ENCODE measurements around the gene DCAF11. TPM values are rescaled to one million over a fixed set of nuclear protein-coding genes. Genes with fewer than 3 reads are reported as not detected.

The DCAF11 gene
- 100 to 1,000 TPM in 2 of 6 donors, 10 to 100 TPM in 4; 68.4 to 138 (median 95.0) TPM for total RNA-seq

GRCh38 chr14:24114532-24115421 lies at the start of gene DCAF11, which contains the start of gene NRL:
DCAF11 (plus strand) TSS chr14:24114777; CDS start chr14:24115595, 818 bp downstream.
NRL (minus strand) TSS chr14:24114949; CDS start chr14:24082848, 32,101 bp downstream.
- peak within 1 kb of the TSS; percentile 65 to 73 (median 68) for H3K4me3 ChIP-seq
- 0% methylated on average over 35 to 55 of the region's 65 CpGs for WGBS, 2 donors
- H3K36me3 ChIP-seq = peaks cover 10 to 30% (median 25%) of the 10 kb centered on the region in 4 donors
- H3K4me1 ChIP-seq = peaks cover 14 to 30% (median 25%) of the 10 kb centered on the region in 4 donors
- DNase-seq (peak; percentile 99), ATAC-seq (ENCODE audit: low FRiP score in 2 of 2) (peak; percentile 97 to 98)
- no peaks in the 10 kb centered on the region for H3K27me3 ChIP-seq
- H3K9me3 ChIP-seq = no peaks in the 10 kb centered on the region
- peak within 1 kb of the TSS; percentile 97 to 100 (median 99) for H3K27ac ChIP-seq
- TF ChIP-seq POLR2A (IDR thresholded peaks at IDR 0.05) (peak in 2 of 4 donors; percentile 38 to 61), POLR2AphosphoS5 (IDR thresholded peaks at IDR 0.05) (peak; percentile 76 to 92), EP300 (IDR thresholded peaks at IDR 0.05) (peak in 1 of 4 donors; percentile 88)
- TF ChIP-seq, protein P1, sequence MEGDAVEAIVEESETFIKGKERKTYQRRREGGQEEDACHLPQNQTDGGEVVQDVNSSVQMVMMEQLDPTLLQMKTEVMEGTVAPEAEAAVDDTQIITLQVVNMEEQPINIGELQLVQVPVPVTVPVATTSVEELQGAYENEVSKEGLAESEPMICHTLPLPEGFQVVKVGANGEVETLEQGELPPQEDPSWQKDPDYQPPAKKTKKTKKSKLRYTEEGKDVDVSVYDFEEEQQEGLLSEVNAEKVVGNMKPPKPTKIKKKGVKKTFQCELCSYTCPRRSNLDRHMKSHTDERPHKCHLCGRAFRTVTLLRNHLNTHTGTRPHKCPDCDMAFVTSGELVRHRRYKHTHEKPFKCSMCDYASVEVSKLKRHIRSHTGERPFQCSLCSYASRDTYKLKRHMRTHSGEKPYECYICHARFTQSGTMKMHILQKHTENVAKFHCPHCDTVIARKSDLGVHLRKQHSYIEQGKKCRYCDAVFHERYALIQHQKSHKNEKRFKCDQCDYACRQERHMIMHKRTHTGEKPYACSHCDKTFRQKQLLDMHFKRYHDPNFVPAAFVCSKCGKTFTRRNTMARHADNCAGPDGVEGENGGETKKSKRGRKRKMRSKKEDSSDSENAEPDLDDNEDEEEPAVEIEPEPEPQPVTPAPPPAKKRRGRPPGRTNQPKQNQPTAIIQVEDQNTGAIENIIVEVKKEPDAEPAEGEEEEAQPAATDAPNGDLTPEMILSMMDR (IDR thresholded peaks at IDR 0.05) = peak in 2 of 6 experiments; percentile 10 to 35

DNA sequence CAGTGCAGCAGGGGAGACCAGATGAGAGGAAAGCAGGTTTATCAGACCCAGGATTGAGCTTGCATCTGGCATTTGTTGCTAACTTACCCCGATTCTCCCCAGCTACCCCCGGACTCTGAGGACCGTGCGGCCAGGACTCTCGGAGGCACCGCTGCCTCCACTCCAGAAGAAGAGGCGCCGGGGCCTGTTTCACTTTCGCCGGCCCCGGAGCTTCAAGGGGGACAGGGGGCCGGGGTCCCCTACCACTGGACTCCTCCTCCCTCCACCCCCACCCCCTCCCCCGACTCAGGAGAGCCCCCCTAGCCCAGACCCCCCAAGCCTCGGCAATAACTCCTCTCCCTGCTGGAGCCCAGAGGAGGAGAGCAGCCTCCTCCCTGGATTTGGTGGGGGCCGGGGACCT lies 49.7 kb upstream of the DCAF11 start:
- Histone ChIP-seq H3K36me3 (no peaks in the 10 kb centered on the region), H3K4me3 (no peak overlapping the region), H3K27ac (no peak overlapping the region), H3K27me3 (no peaks in the 10 kb centered on the region), H3K9me3 (no peaks in the 10 kb centered on the region), H3K4me1 (no peaks in the 10 kb centered on the region)
- ATAC-seq (ENCODE audit: low FRiP score in 2 of 2) (no peak), DNase-seq (no peak)
- no peak for TF ChIP-seq POLR2A (IDR thresholded peaks at IDR 0.05)
- TF ChIP-seq, protein P1 (IDR thresholded peaks at IDR 0.05) = no peak
- TF ChIP-seq POLR2AphosphoS5 (IDR thresholded peaks at IDR 0.05) = no peak
- TF ChIP-seq EP300 (IDR thresholded peaks at IDR 0.05) = no peak
- 88 to 90% methylated on average over 4 to 15 of the region's 15 CpGs for WGBS, 2 donors

GRCh38 chr14:24065408-24065807 lies 49.2 kb upstream of the DCAF11 start:
- ATAC-seq (ENCODE audit: low FRiP score in 2 of 2) (no peak), DNase-seq (no peak)
- H3K27me3 ChIP-seq = no peaks in the 10 kb centered on the region
- H3K36me3 ChIP-seq = no peaks in the 10 kb centered on the region
- no peak overlapping the region for H3K4me3 ChIP-seq
- TF ChIP-seq POLR2A (IDR thresholded peaks at IDR 0.05) (no peak), POLR2AphosphoS5 (IDR thresholded peaks at IDR 0.05) (no peak), EP300 (IDR thresholded peaks at IDR 0.05) (no peak)
- TF ChIP-seq, protein P1 (IDR thresholded peaks at IDR 0.05) = no peak
- 69% methylated on average over 8 of the region's 8 CpGs for WGBS, 2 donors
- no peaks in the 10 kb centered on the region for H3K9me3 ChIP-seq
- H3K4me1 ChIP-seq = no peaks in the 10 kb centered on the region
- H3K27ac ChIP-seq = no peak overlapping the region

- H3K4me1 ChIP-seq = no peaks in the 10 kb centered on the region
- H3K9me3 ChIP-seq = no peaks in the 10 kb centered on the region
- DNase-seq = no peak
- no peak for ATAC-seq (ENCODE audit: low FRiP score in 2 of 2)
- no peaks in the 10 kb centered on the region for H3K36me3 ChIP-seq
- H3K27ac ChIP-seq = no peak overlapping the region
- H3K4me3 ChIP-seq = no peak overlapping the region
- 87 to 88% methylated on average over 8 of the region's 8 CpGs for WGBS, 2 donors
- TF ChIP-seq POLR2AphosphoS5 (IDR thresholded peaks at IDR 0.05) = no peak
- TF ChIP-seq EP300 (IDR thresholded peaks at IDR 0.05) = no peak
- H3K27me3 ChIP-seq = no peaks in the 10 kb centered on the region
Measured at GRCh38 chr14:24066496-24067132, 48.0 kb upstream of the DCAF11 start.

Data from upper lobe of left lung (tissue), 6 donors.